WTC11 (cell line): ENCODE measurements around the gene CHN1. TPM values are rescaled to one million over a fixed set of nuclear protein-coding genes. Genes with fewer than 3 reads are reported as not detected.

Experiments
- ATAC-seq: fragments of 200-7000 bp; cut with Tn5 transposase; 2 replicates; pipeline ENCODE4 v1.10.0; 2021; ENCODE audit warnings: mild to moderate bottlenecking, moderate library complexity
- CTCF ChIA-PET: fragments of 300-600 bp; sonication (Branson Sonifier 250); formaldehyde crosslinking; loops from one replicate; lab custom pipeline; 2021; ENCODE audit warnings: antibody characterized with exemption; lab: Charles Lee
- POLR2A ChIA-PET: fragments of 350-600 bp; sonication (Branson Sonifier 250); formaldehyde crosslinking; loops from one replicate; lab custom pipeline; 2021; ENCODE audit warnings: antibody characterized with exemption; lab: Charles Lee
- DNase-seq: peaks from one replicate; pipeline ENCODE4 v3.0.0; 2021; ENCODE audit warnings: low spot score
- H3K27ac Mint-ChIP-seq: 2 replicates; pipeline ENCODE4 v1.8.0; 2021; ENCODE audit warnings: mixed read lengths
- H3K27me3 Mint-ChIP-seq: 2 replicates; pipeline ENCODE4 v1.8.0; 2021; ENCODE audit warnings: low read depth, mild to moderate bottlenecking, moderate library complexity, mixed read lengths
- H3K36me3 Mint-ChIP-seq: 2 replicates; pipeline ENCODE4 v1.8.0; 2021; ENCODE audit warnings: mixed read lengths
- H3K4me1 Mint-ChIP-seq: 2 replicates; pipeline ENCODE4 v1.8.0; 2022; ENCODE audit warnings: mixed read lengths
- H3K4me3 Mint-ChIP-seq: 2 replicates; pipeline ENCODE4 v1.8.0; 2021; ENCODE audit warnings: mild to moderate bottlenecking, moderate library complexity, mixed read lengths
- H3K9me3 Mint-ChIP-seq: 2 replicates; pipeline ENCODE4 v1.8.0; 2021; ENCODE audit warnings: mixed read lengths
- ATF1 ChIP-seq: sonication (generic); formaldehyde crosslinking; IDR thresholded peaks from 2 replicates; pipeline ENCODE4 v1.8.1; 2023; ENCODE audit warnings: mild to moderate bottlenecking, moderate library complexity, missing genetic modification reagents
- CBFB ChIP-seq: sonication (generic); formaldehyde crosslinking; IDR thresholded peaks from 2 replicates; pipeline ENCODE4 v1.8.1; 2022; ENCODE audit warnings: mild to moderate bottlenecking, low read depth, missing genetic modification reagents
- CREM ChIP-seq: sonication (generic); formaldehyde crosslinking; IDR thresholded peaks from 2 replicates; pipeline ENCODE4 v1.8.1; 2022; ENCODE audit warnings: mild to moderate bottlenecking, missing genetic modification reagents, moderate library complexity
- EMX1 ChIP-seq: fragments of 250-450 bp; sonication (Bioruptor Pico); IDR thresholded peaks from 2 replicates; pipeline ENCODE4 v1.8.0; 2021; ENCODE audit warnings: mild to moderate bottlenecking
- ETV6 ChIP-seq: sonication (generic); formaldehyde crosslinking; IDR thresholded peaks from 2 replicates; pipeline ENCODE4 v1.8.1; 2022; ENCODE audit warnings: mild to moderate bottlenecking, missing genetic modification reagents
- FOXJ3 ChIP-seq: sonication (generic); formaldehyde crosslinking; IDR thresholded peaks from 2 replicates; pipeline ENCODE4 v1.9.0; 2021; ENCODE audit warnings: missing genetic modification reagents, mild to moderate bottlenecking, borderline replicate concordance
- GABPB1 ChIP-seq: sonication (generic); formaldehyde crosslinking; IDR thresholded peaks from 2 replicates; pipeline ENCODE4 v1.8.1; 2023; ENCODE audit warnings: mild to moderate bottlenecking, missing genetic modification reagents
- GTF2I ChIP-seq: fragments of 250-450 bp; sonication (Bioruptor Pico); conservative IDR thresholded peaks from 2 replicates; pipeline ENCODE4 v1.4.0; 2021; ENCODE audit warnings: mild to moderate bottlenecking
- JUN ChIP-seq: sonication (generic); formaldehyde crosslinking; IDR thresholded peaks from 2 replicates; pipeline ENCODE4 v1.8.0; 2023; ENCODE audit warnings: mild to moderate bottlenecking, missing genetic modification reagents
- NFATC4 ChIP-seq: fragments of 250-450 bp; sonication (Bioruptor Pico); IDR thresholded peaks from 2 replicates; pipeline ENCODE4 v1.9.0; 2021; ENCODE audit warnings: mild to moderate bottlenecking
- SP1 ChIP-seq: sonication (generic); formaldehyde crosslinking; conservative IDR thresholded peaks from 2 replicates; pipeline ENCODE4 v1.8.1; 2022; ENCODE audit warnings: missing genetic modification reagents
- TCF7 ChIP-seq: sonication (generic); formaldehyde crosslinking; IDR thresholded peaks from 2 replicates; pipeline ENCODE4 v1.8.0; 2022; ENCODE audit warnings: mild to moderate bottlenecking, low read depth, missing genetic modification reagents, moderate library complexity
- ZNF138 ChIP-seq: sonication (generic); formaldehyde crosslinking; conservative IDR thresholded peaks from 2 replicates; pipeline ENCODE4 v1.8.1; 2022; ENCODE audit warnings: mild to moderate bottlenecking, moderate library complexity, missing genetic modification reagents
- ZNF263 ChIP-seq: sonication (generic); formaldehyde crosslinking; IDR thresholded peaks from 2 replicates; pipeline ENCODE4 v1.8.1; 2022; ENCODE audit warnings: low read depth, mild to moderate bottlenecking, moderate library complexity, missing genetic modification reagents
- ZNF416 ChIP-seq: fragments of 250-450 bp; sonication (Bioruptor Pico); IDR thresholded peaks from 2 replicates; pipeline ENCODE4 v1.9.0; 2021; ENCODE audit warnings: mild to moderate bottlenecking, inconsistent platforms
- total RNA-seq: library from RNA; stranded (reverse); gene quantifications from 3 replicates; pipeline ENCODE4 v1.2.3, GENCODE V29; 2021
- TF ChIP-seq, protein P1 (sequence below): sonication (generic); formaldehyde crosslinking; conservative IDR thresholded peaks from 2 replicates; pipeline ENCODE4 v1.8.1; 2023; ENCODE audit warnings: mild to moderate bottlenecking, low read depth, missing genetic modification reagents, moderate library complexity
- TF ChIP-seq, protein P2 (sequence below): sonication (generic); formaldehyde crosslinking; IDR thresholded peaks from 2 replicates; pipeline ENCODE4 v1.8.1; 2022; ENCODE audit warnings: low read depth, missing genetic modification reagents, borderline replicate concordance
- TF ChIP-seq, protein P3 (sequence below): fragments of 250-450 bp; sonication (Bioruptor Pico); IDR thresholded peaks from 2 replicates; pipeline ENCODE4 v1.9.0; 2021; ENCODE audit warnings: mild to moderate bottlenecking, borderline replicate concordance
- TF ChIP-seq, protein P4 (sequence below): sonication (generic); formaldehyde crosslinking; IDR thresholded peaks from 2 replicates; pipeline ENCODE4 v1.8.1; 2023; ENCODE audit warnings: mild to moderate bottlenecking, missing genetic modification reagents, borderline replicate concordance
- TF ChIP-seq, protein P5 (sequence below): fragments of 250-450 bp; sonication (Bioruptor Pico); IDR thresholded peaks from 2 replicates; pipeline ENCODE4 v1.9.0; 2021; ENCODE audit warnings: moderate library complexity, mild to moderate bottlenecking, inconsistent platforms, borderline replicate concordance

The CHN1 gene
- total RNA-seq, 1 experiment from 2014 or later = 30.0 TPM

DNA sequence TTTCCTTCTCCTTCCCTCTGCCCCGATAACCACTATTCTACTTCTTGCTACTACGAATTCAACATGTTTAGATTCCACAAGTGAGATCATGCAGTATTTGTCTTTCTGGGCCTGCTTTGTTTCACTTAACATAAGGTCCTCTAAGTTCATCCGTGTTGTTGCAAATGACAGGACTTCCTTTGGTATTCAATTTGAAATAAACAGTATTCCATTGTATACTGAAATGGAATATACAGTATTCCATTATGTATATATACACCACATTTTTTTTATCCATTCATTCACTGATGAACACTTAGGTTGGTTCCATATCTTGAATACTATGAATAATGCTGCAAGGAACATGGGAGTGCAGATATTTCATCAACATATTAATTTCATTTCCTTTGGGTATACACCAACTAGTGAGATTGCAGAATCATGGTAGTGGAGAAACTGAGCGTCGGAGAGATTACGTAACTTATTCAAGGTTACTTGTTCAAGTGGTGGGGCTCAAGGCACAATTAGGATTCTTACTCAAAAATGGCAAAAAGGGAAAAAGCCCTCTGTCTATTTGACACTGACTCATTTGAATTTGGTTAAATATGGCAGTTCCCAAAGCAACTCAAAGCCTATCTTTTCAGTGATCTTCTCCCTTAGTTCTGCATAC lies 85.1 kb downstream of the CHN1 start:
- no peak for ATAC-seq
- no peak for DNase-seq
- peaks cover 9% of the 10 kb centered on the region for H3K9me3 Mint-ChIP-seq
- H3K4me1 Mint-ChIP-seq = peaks cover 41% of the 10 kb centered on the region
- H3K4me3 Mint-ChIP-seq = no peak overlapping the region
- no peaks in the 10 kb centered on the region for H3K27me3 Mint-ChIP-seq
- POLR2A ChIA-PET = no interaction called here
- CTCF ChIA-PET = interaction anchor here (1.3 kb wide), 1 partner anchor 171 kb away, joined by 3 read pairs; no protein-coding TSS in a partner anchor
- H3K27ac Mint-ChIP-seq = peak overlapping the region; percentile 19; the same call in 1 of the 2 replicates
- TF ChIP-seq, protein P1, sequence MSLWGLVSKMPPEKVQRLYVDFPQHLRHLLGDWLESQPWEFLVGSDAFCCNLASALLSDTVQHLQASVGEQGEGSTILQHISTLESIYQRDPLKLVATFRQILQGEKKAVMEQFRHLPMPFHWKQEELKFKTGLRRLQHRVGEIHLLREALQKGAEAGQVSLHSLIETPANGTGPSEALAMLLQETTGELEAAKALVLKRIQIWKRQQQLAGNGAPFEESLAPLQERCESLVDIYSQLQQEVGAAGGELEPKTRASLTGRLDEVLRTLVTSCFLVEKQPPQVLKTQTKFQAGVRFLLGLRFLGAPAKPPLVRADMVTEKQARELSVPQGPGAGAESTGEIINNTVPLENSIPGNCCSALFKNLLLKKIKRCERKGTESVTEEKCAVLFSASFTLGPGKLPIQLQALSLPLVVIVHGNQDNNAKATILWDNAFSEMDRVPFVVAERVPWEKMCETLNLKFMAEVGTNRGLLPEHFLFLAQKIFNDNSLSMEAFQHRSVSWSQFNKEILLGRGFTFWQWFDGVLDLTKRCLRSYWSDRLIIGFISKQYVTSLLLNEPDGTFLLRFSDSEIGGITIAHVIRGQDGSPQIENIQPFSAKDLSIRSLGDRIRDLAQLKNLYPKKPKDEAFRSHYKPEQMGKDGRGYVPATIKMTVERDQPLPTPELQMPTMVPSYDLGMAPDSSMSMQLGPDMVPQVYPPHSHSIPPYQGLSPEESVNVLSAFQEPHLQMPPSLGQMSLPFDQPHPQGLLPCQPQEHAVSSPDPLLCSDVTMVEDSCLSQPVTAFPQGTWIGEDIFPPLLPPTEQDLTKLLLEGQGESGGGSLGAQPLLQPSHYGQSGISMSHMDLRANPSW (CRISPR knock-in tag) = no peak
- TF ChIP-seq ATF1 (CRISPR knock-in tag) (no peak), CBFB (CRISPR knock-in tag) (no peak), ZNF138 (CRISPR knock-in tag) (no peak), FOXJ3 (no peak), GABPB1 (no peak), SP1 (no peak), EMX1 (CRISPR knock-in tag) (no peak), ETV6 (CRISPR knock-in tag) (no peak), NFATC4 (CRISPR knock-in tag) (no peak), TCF7 (no peak), ZNF416 (CRISPR knock-in tag) (no peak)
- TF ChIP-seq, protein P2, sequence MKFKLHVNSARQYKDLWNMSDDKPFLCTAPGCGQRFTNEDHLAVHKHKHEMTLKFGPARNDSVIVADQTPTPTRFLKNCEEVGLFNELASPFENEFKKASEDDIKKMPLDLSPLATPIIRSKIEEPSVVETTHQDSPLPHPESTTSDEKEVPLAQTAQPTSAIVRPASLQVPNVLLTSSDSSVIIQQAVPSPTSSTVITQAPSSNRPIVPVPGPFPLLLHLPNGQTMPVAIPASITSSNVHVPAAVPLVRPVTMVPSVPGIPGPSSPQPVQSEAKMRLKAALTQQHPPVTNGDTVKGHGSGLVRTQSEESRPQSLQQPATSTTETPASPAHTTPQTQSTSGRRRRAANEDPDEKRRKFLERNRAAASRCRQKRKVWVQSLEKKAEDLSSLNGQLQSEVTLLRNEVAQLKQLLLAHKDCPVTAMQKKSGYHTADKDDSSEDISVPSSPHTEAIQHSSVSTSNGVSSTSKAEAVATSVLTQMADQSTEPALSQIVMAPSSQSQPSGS (CRISPR knock-in tag) = no peak
- TF ChIP-seq, protein P3, sequence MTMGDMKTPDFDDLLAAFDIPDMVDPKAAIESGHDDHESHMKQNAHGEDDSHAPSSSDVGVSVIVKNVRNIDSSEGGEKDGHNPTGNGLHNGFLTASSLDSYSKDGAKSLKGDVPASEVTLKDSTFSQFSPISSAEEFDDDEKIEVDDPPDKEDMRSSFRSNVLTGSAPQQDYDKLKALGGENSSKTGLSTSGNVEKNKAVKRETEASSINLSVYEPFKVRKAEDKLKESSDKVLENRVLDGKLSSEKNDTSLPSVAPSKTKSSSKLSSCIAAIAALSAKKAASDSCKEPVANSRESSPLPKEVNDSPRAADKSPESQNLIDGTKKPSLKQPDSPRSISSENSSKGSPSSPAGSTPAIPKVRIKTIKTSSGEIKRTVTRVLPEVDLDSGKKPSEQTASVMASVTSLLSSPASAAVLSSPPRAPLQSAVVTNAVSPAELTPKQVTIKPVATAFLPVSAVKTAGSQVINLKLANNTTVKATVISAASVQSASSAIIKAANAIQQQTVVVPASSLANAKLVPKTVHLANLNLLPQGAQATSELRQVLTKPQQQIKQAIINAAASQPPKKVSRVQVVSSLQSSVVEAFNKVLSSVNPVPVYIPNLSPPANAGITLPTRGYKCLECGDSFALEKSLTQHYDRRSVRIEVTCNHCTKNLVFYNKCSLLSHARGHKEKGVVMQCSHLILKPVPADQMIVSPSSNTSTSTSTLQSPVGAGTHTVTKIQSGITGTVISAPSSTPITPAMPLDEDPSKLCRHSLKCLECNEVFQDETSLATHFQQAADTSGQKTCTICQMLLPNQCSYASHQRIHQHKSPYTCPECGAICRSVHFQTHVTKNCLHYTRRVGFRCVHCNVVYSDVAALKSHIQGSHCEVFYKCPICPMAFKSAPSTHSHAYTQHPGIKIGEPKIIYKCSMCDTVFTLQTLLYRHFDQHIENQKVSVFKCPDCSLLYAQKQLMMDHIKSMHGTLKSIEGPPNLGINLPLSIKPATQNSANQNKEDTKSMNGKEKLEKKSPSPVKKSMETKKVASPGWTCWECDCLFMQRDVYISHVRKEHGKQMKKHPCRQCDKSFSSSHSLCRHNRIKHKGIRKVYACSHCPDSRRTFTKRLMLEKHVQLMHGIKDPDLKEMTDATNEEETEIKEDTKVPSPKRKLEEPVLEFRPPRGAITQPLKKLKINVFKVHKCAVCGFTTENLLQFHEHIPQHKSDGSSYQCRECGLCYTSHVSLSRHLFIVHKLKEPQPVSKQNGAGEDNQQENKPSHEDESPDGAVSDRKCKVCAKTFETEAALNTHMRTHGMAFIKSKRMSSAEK (CRISPR knock-in tag) = no peak
- peaks cover 21% of the 10 kb centered on the region for H3K36me3 Mint-ChIP-seq

DNA sequence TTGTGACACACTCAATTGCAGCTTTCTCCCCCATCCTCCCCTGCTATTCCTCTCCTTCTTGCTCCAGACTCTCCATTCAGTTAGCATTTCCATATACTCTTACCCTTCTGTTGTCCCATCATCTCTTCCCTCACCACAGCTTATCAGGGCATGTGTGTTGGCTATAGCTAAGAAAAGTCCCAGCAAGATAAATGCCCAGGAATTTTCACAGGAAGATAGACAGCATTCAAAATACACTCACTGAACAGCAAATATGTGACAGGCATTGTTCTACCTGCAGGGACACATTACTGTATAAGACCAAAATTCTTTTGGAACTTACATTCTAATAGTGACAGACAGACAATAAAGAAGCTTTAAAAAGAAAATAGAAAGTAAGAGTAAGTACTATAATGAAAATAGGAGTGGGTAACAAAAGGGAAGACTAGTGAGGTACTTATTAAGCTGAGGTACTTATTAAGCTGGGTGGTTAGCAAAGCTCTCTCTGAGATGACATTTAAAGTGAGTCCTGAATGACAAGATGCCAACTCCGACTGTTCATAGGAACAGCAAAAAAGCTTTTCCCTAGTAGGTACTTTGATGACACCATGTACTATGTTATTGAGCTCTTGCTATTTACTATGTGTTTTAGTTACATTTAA lies 86.2 kb downstream of the CHN1 start:
- ATAC-seq = no peak
- DNase-seq = no peak
- CTCF ChIA-PET = interaction anchor here (0.8 to 1.3 kb wide), 2 partner anchors 143 to 146 kb away, joined by 3 to 4 read pairs; no protein-coding TSS in a partner anchor
- Mint-ChIP-seq H3K4me1 (peaks cover 41% of the 10 kb centered on the region), H3K27me3 (no peaks in the 10 kb centered on the region), H3K27ac (no peak overlapping the region), H3K36me3 (peaks cover 21% of the 10 kb centered on the region), H3K4me3 (no peak overlapping the region), H3K9me3 (peaks cover 9% of the 10 kb centered on the region)
- POLR2A ChIA-PET = no interaction called here
- TF ChIP-seq, protein P4, sequence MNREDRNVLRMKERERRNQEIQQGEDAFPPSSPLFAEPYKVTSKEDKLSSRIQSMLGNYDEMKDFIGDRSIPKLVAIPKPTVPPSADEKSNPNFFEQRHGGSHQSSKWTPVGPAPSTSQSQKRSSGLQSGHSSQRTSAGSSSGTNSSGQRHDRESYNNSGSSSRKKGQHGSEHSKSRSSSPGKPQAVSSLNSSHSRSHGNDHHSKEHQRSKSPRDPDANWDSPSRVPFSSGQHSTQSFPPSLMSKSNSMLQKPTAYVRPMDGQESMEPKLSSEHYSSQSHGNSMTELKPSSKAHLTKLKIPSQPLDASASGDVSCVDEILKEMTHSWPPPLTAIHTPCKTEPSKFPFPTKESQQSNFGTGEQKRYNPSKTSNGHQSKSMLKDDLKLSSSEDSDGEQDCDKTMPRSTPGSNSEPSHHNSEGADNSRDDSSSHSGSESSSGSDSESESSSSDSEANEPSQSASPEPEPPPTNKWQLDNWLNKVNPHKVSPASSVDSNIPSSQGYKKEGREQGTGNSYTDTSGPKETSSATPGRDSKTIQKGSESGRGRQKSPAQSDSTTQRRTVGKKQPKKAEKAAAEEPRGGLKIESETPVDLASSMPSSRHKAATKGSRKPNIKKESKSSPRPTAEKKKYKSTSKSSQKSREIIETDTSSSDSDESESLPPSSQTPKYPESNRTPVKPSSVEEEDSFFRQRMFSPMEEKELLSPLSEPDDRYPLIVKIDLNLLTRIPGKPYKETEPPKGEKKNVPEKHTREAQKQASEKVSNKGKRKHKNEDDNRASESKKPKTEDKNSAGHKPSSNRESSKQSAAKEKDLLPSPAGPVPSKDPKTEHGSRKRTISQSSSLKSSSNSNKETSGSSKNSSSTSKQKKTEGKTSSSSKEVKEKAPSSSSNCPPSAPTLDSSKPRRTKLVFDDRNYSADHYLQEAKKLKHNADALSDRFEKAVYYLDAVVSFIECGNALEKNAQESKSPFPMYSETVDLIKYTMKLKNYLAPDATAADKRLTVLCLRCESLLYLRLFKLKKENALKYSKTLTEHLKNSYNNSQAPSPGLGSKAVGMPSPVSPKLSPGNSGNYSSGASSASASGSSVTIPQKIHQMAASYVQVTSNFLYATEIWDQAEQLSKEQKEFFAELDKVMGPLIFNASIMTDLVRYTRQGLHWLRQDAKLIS (CRISPR knock-in tag) = no peak
- TF ChIP-seq SP1 (no peak), ZNF263 (CRISPR knock-in tag) (no peak), GTF2I (no peak), JUN (CRISPR knock-in tag) (no peak), CREM (CRISPR knock-in tag) (no peak)
- TF ChIP-seq, protein P5, sequence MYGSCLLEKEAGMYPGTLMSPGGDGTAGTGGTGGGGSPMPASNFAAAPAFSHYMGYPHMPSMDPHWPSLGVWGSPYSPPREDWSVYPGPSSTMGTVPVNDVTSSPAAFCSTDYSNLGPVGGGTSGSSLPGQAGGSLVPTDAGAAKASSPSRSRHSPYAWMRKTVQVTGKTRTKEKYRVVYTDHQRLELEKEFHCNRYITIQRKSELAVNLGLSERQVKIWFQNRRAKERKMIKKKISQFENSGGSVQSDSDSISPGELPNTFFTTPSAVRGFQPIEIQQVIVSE (CRISPR knock-in tag) = no peak
